DOHH2 (cell line): ENCODE data around the gene TIGAR.

Experiments
- H3F3A ChIP-seq: fragments of 200-600 bp; sonication (generic), shearing (Covaris generic); 2 replicates; pipeline ENCODE4 v1.6.0; 2016; ENCODE audit warnings: antibody characterized with exemption, mild to moderate bottlenecking; ENCODE audit not compliant: control insufficient read depth, insufficient read depth
- H3K27ac ChIP-seq: fragments of 200-600 bp; sonication (generic); 2 replicates; pipeline ENCODE4 v1.5.1; 2014; ENCODE audit warnings: low read depth, mild to moderate bottlenecking, low read length, moderate library complexity
- H3K27me3 ChIP-seq: fragments of 200-600 bp; sonication (generic); 2 replicates; pipeline ENCODE4 v1.6.1; 2014; ENCODE audit warnings: mild to moderate bottlenecking, low read length, mixed read lengths; ENCODE audit not compliant: control insufficient read depth
- H3K36me3 ChIP-seq: fragments of 200-600 bp; sonication (generic); 2 replicates; pipeline ENCODE4 v1.6.1; 2014; ENCODE audit warnings: mild to moderate bottlenecking, low read length, moderate library complexity, mixed read lengths; ENCODE audit not compliant: control insufficient read depth
- H3K4me1 ChIP-seq: fragments of 200-600 bp; sonication (generic); 2 replicates; pipeline ENCODE4 v1.6.1; 2014; ENCODE audit warnings: mild to moderate bottlenecking, low read length, mixed read lengths; ENCODE audit not compliant: control insufficient read depth
- H3K4me2 ChIP-seq: fragments of 200-600 bp; sonication (generic); 2 replicates; pipeline ENCODE4 v1.6.0; 2014; ENCODE audit warnings: mild to moderate bottlenecking, low read length, moderate library complexity
- H3K4me3 ChIP-seq: fragments of 200-600 bp; sonication (generic); 2 replicates; pipeline ENCODE4 v1.5.1; 2014; ENCODE audit warnings: mild to moderate bottlenecking, low read length, mixed read lengths
- H3K79me2 ChIP-seq: fragments of 200-600 bp; sonication (generic); 2 replicates; pipeline ENCODE4 v1.6.1; 2014; ENCODE audit warnings: mild to moderate bottlenecking, low read length, mixed read lengths; ENCODE audit not compliant: control insufficient read depth
- H3K9me2 ChIP-seq: fragments of 200-600 bp; sonication (generic); replicated peaks from 2 replicates; pipeline ENCODE4 v1.6.1; 2014; ENCODE audit warnings: mild to moderate bottlenecking, low read length, mixed read lengths; ENCODE audit not compliant: control insufficient read depth
- H3K9me3 ChIP-seq: fragments of 200-600 bp; sonication (generic); 2 replicates; pipeline ENCODE4 v1.6.1; 2014; ENCODE audit warnings: antibody characterized with exemption, low read length, mixed read lengths; ENCODE audit not compliant: control insufficient read depth, insufficient read depth
- H4K20me1 ChIP-seq: fragments of 200-600 bp; sonication (generic); 2 replicates; pipeline ENCODE4 v1.6.0; 2014; ENCODE audit warnings: low read depth, mild to moderate bottlenecking, antibody characterized with exemption, low read length, moderate library complexity; ENCODE audit not compliant: control insufficient read depth, insufficient read depth
- CTCF ChIP-seq: fragments of 200-600 bp; sonication (generic); IDR thresholded peaks from one replicate; pipeline ENCODE4 v1.5.1; 2014; ENCODE audit warnings: antibody characterized with exemption, mild to moderate bottlenecking, low read depth, low read length; ENCODE audit not compliant: poor library complexity, severe bottlenecking
- EZH2phosphoT487 ChIP-seq: fragments of 200-600 bp; sonication (generic); IDR thresholded peaks from 2 replicates; pipeline ENCODE4 v1.6.1; 2017; ENCODE audit warnings: borderline replicate concordance, mild to moderate bottlenecking, antibody characterized with exemption, low read length, moderate library complexity, mixed read lengths

TIGAR gene

GRCh38 chr12:4300883-4301282 lies 20.1 kb upstream of the TIGAR start:
- Histone ChIP-seq H3K4me2 (no peak overlapping the region), H3K27ac (no peak overlapping the region), H3K27me3 (peaks cover 26% of the 10 kb centered on the region), H3K79me2 (no peaks in the 10 kb centered on the region), H3K9me2 (no peaks in the 10 kb centered on the region), H3F3A (no peaks in the 10 kb centered on the region), H3K4me3 (no peak overlapping the region), H4K20me1 (no peaks in the 10 kb centered on the region), H3K36me3 (no peaks in the 10 kb centered on the region), H3K4me1 (no peaks in the 10 kb centered on the region), H3K9me3 (no peaks in the 10 kb centered on the region)
- no peak for TF ChIP-seq EZH2phosphoT487
- TF ChIP-seq CTCF, result no peak

GRCh38 chr12:4301932-4302501 lies 19.0 kb upstream of the TIGAR start:
- TF ChIP-seq CTCF (no peak), EZH2phosphoT487 (no peak)
- H3K4me1 ChIP-seq, result no peaks in the 10 kb centered on the region
- H3K79me2 ChIP-seq, result no peaks in the 10 kb centered on the region
- no peaks in the 10 kb centered on the region for H3F3A ChIP-seq
- no peak overlapping the region for H3K27ac ChIP-seq
- H3K4me2 ChIP-seq, result no peak overlapping the region
- no peak overlapping the region for H3K4me3 ChIP-seq
- H3K9me3 ChIP-seq, result no peaks in the 10 kb centered on the region
- H3K27me3 ChIP-seq, result peaks cover 31% of the 10 kb centered on the region
- H4K20me1 ChIP-seq, result no peaks in the 10 kb centered on the region
- H3K36me3 ChIP-seq, result no peaks in the 10 kb centered on the region
- H3K9me2 ChIP-seq, result no peaks in the 10 kb centered on the region

- H3K4me3 ChIP-seq, result no peak overlapping the region
- no peaks in the 10 kb centered on the region for H3K9me2 ChIP-seq
- H4K20me1 ChIP-seq, result no peaks in the 10 kb centered on the region
- no peaks in the 10 kb centered on the region for H3K36me3 ChIP-seq
- no peaks in the 10 kb centered on the region for H3K4me1 ChIP-seq
- no peaks in the 10 kb centered on the region for H3K79me2 ChIP-seq
- no peak overlapping the region for H3K4me2 ChIP-seq
- no peaks in the 10 kb centered on the region for H3K9me3 ChIP-seq
- TF ChIP-seq EZH2phosphoT487 (no peak), CTCF (no peak)
- peaks cover 31% of the 10 kb centered on the region for H3K27me3 ChIP-seq
- H3K27ac ChIP-seq, result no peak overlapping the region
- no peaks in the 10 kb centered on the region for H3F3A ChIP-seq
Observed at GRCh38 chr12:4302881-4303280, 18.1 kb upstream of the TIGAR start.
